Measurements from ENCODE around the gene CHD9. TPM values are rescaled to one million over a fixed set of nuclear protein-coding genes. Genes with fewer than 3 reads are reported as not detected.
"Not testable (repeated sequence)": the region's sequence is repeated elsewhere in the genome, so short reads cannot be mapped to it uniquely, and the experiment has no call there.

CHD9 gene
- total RNA-seq, 4 donors from 2014 or later, result 97.2 to 141 (median 108) TPM

GRCh38 chr16:53320992-53321391, 266.2 kb downstream of the CHD9 start:
- no peak overlapping the region for H3K27ac ChIP-seq
- peaks cover 32 to 61% of the 10 kb centered on the region in 2 donors for H3K36me3 ChIP-seq
- no peaks in the 10 kb centered on the region for H3K4me1 ChIP-seq
- 97 to 98% methylated on average over 2 of the region's 2 CpGs for WGBS, 2 donors
- intact Hi-C loops (cut with DNase I), result no loop called here
- H3K9me3 ChIP-seq, result no peaks in the 10 kb centered on the region
- H3K27me3 ChIP-seq, result no peaks in the 10 kb centered on the region
- H3K4me3 ChIP-seq (replicated peaks in 1 of 3), result no peak overlapping the region
- TF ChIP-seq CTCF (IDR thresholded peaks at IDR 0.05), result no peak
- no peak for TF ChIP-seq POLR2A (IDR thresholded peaks at IDR 0.05)
- no peak for DNase-seq

GRCh38 chr16:53323924-53324323, 269.1 kb downstream of the CHD9 start:
- H3K4me1 ChIP-seq, result no peaks in the 10 kb centered on the region
- no peak for DNase-seq
- no peaks in the 10 kb centered on the region for H3K9me3 ChIP-seq
- H3K27ac ChIP-seq, result no peak overlapping the region
- WGBS, 2 donors, result 89 to 93% methylated on average over 5 of the region's 5 CpGs
- intact Hi-C loops (cut with DNase I), result no loop called here
- TF ChIP-seq CTCF (IDR thresholded peaks at IDR 0.05) (no peak), POLR2A (IDR thresholded peaks at IDR 0.05) (no peak)
- no peak overlapping the region for H3K4me3 ChIP-seq (replicated peaks in 1 of 3)
- no peaks in the 10 kb centered on the region for H3K27me3 ChIP-seq
- H3K36me3 ChIP-seq, result peaks cover 14 to 40% of the 10 kb centered on the region in 2 donors

- H3K4me3 ChIP-seq (replicated peaks in 1 of 3); H3K9me3 ChIP-seq; H3K27me3 ChIP-seq; intact Hi-C loops (cut with DNase I); H3K27ac ChIP-seq; H3K36me3 ChIP-seq; DNase-seq; H3K4me1 ChIP-seq: not testable (repeated sequence)
- 92 to 99% methylated on average over 3 of the region's 3 CpGs for WGBS, 2 donors
Measured at GRCh38 chr16:53330991-53331390, 276.2 kb downstream of the CHD9 start.

GRCh38 chr16:53334581-53334980, 279.8 kb downstream of the CHD9 start:
- WGBS, 2 donors, result 72 to 77% methylated on average over 4 of the region's 4 CpGs

GRCh38 chr16:53337294-53337693, 282.5 kb downstream of the CHD9 start:
- no peaks in the 10 kb centered on the region for H3K36me3 ChIP-seq
- DNase-seq, result no peak
- H3K27me3 ChIP-seq, result no peaks in the 10 kb centered on the region
- H3K27ac ChIP-seq, result no peak overlapping the region
- H3K4me3 ChIP-seq (replicated peaks in 1 of 3), result no peak overlapping the region
- H3K4me1 ChIP-seq, result no peaks in the 10 kb centered on the region
- no peaks in the 10 kb centered on the region for H3K9me3 ChIP-seq
- TF ChIP-seq CTCF (IDR thresholded peaks at IDR 0.05) (no peak), POLR2A (IDR thresholded peaks at IDR 0.05) (no peak)
- intact Hi-C loops (cut with DNase I), result no loop called here

More at GRCh38 chr16:53334581-53334980, 279.8 kb downstream of the CHD9 start:
- no peaks in the 10 kb centered on the region for H3K4me1 ChIP-seq
- no peak overlapping the region for H3K27ac ChIP-seq
- no peaks in the 10 kb centered on the region for H3K9me3 ChIP-seq
- no peaks in the 10 kb centered on the region for H3K27me3 ChIP-seq
- DNase-seq, result no peak
- intact Hi-C loops (cut with DNase I), result no loop called here
- no peak overlapping the region for H3K4me3 ChIP-seq (replicated peaks in 1 of 3)
- H3K36me3 ChIP-seq, result no peaks in the 10 kb centered on the region
- no peak for TF ChIP-seq CTCF (IDR thresholded peaks at IDR 0.05)
- no peak for TF ChIP-seq POLR2A (IDR thresholded peaks at IDR 0.05)

GRCh38 chr16:53341792-53342191, 287.0 kb downstream of the CHD9 start:
- WGBS, 2 donors, result 90 to 93% methylated on average over 6 of the region's 6 CpGs
- Histone ChIP-seq H3K4me3 (replicated peaks in 1 of 3) (no peak overlapping the region), H3K27ac (no peak overlapping the region), H3K27me3 (no peaks in the 10 kb centered on the region), H3K4me1 (no peaks in the 10 kb centered on the region), H3K36me3 (no peaks in the 10 kb centered on the region), H3K9me3 (no peaks in the 10 kb centered on the region)
- no peak for DNase-seq
- intact Hi-C loops (cut with DNase I), result no loop called here
- TF ChIP-seq CTCF (IDR thresholded peaks at IDR 0.05), result no peak
- no peak for TF ChIP-seq POLR2A (IDR thresholded peaks at IDR 0.05)

Measured in thyroid gland (tissue), 4 donors.